SK-N-SH (cell line): Measurements from ENCODE around the gene ZAR1. TPM values are rescaled to one million over a fixed set of nuclear protein-coding genes. Genes with fewer than 3 reads are reported as not detected.

Experiments
- CTCF ChIA-PET: fragments of 300-600, 350-600 bp; formaldehyde crosslinking; extraction: SDS; loops from one replicate; lab custom pipeline; 2021; lab: Yijun Ruan, JAX
- POLR2A ChIA-PET: fragments of 350-600 bp; sonication (Branson Sonifier 250); formaldehyde crosslinking; extraction: SDS; loops from one replicate; lab custom pipeline; 2020; ENCODE audit warnings: antibody characterized with exemption, inconsistent platforms; lab: Yijun Ruan, JAX
- DNase-seq: peaks from one replicate; pipeline ENCODE4 v3.0.0; 2012
- H2AFZ ChIP-seq: fragments of 200-600 bp; sonication (generic); 2 replicates; pipeline ENCODE4 v1.8.1; 2016; ENCODE audit warnings: antibody characterized with exemption, mild to moderate bottlenecking, low read depth
- H3F3A ChIP-seq: fragments of 200-600 bp; sonication (generic); replicated peaks from 2 replicates; pipeline ENCODE3; 2016; ENCODE audit warnings: antibody characterized with exemption, mild to moderate bottlenecking; ENCODE audit not compliant: insufficient read depth
- H3K27ac ChIP-seq, 2 experiments: fragments of 200-500 bp in 1 of 2; fragments of 200-600 bp in 1 of 2; sonication (Bioruptor generic) in 1 of 2; sonication (generic), shearing (Covaris generic) in 1 of 2; 2 replicates each; pipeline versions ENCODE4 v1.5.1 to v1.6.1; 2014 to 2016; ENCODE audit warnings: low read depth in 2 of 2, inconsistent platforms in 1 of 2, low read length in 1 of 2, mild to moderate bottlenecking in 1 of 2, mixed read lengths in 1 of 2
- H3K27me3 ChIP-seq: fragments of 200-600 bp; sonication (generic), shearing (Covaris generic); 2 replicates; pipeline ENCODE4 v1.6.1; 2016; ENCODE audit warnings: mixed run types; ENCODE audit not compliant: insufficient read depth
- H3K36me3 ChIP-seq, 2 experiments: fragments of 200-500 bp in 1 of 2; fragments of 200-600 bp in 1 of 2; sonication (Bioruptor generic) in 1 of 2; sonication (generic) in 1 of 2; replicated peaks in 1 of 2; 2 replicates each; pipeline versions ENCODE3 to v1.5.1; 2014 to 2016; ENCODE audit warnings: low read length in 1 of 2, mild to moderate bottlenecking in 1 of 2; ENCODE audit not compliant: insufficient read depth in 2 of 2, control insufficient read depth in 1 of 2
- H3K4me1 ChIP-seq, 2 experiments: fragments of 200-500 bp in 1 of 2; fragments of 200-600 bp in 1 of 2; sonication (Bioruptor generic) in 1 of 2; sonication (generic), shearing (Covaris generic) in 1 of 2; 2 replicates each; pipeline versions ENCODE4 v1.5.1 to v1.6.1; 2014 to 2016; ENCODE audit warnings: low read depth in 1 of 2, low read length in 1 of 2, mixed run types in 1 of 2; ENCODE audit not compliant: insufficient read depth in 2 of 2, control insufficient read depth in 1 of 2
- H3K4me2 ChIP-seq: fragments of 200-600 bp; sonication (generic), shearing (Covaris generic); 2 replicates; pipeline ENCODE4 v1.6.1; 2017; ENCODE audit warnings: mixed run types
- H3K4me3 ChIP-seq, 2 experiments: fragments of 200-500 bp in 1 of 2; fragments of 200-600 bp in 1 of 2; sonication (Bioruptor generic) in 1 of 2; sonication (generic), shearing (Covaris generic) in 1 of 2; 2 replicates each; pipeline versions ENCODE4 v1.5.1 to v1.8.1; 2014 to 2016; ENCODE audit warnings: low read depth in 2 of 2, inconsistent platforms in 1 of 2, low read length in 1 of 2, mild to moderate bottlenecking in 1 of 2, mixed read lengths in 1 of 2, moderate library complexity in 1 of 2
- H3K79me2 ChIP-seq: fragments of 200-600 bp; sonication (generic); 2 replicates; pipeline ENCODE4 v1.8.1; 2017; ENCODE audit warnings: mild to moderate bottlenecking; ENCODE audit not compliant: insufficient read depth
- H3K9ac ChIP-seq: fragments of 200-600 bp; sonication (generic); 2 replicates; pipeline ENCODE4 v1.6.1; 2017; ENCODE audit warnings: mixed run types
- H3K9me2 ChIP-seq: fragments of 200-600 bp; sonication (generic); 2 replicates; pipeline ENCODE4 v1.6.1; 2017; ENCODE audit warnings: mixed run types
- H3K9me3 ChIP-seq: fragments of 200-600 bp; sonication (generic); 2 replicates; pipeline ENCODE4 v1.6.1; 2017; ENCODE audit warnings: mixed run types, mild to moderate bottlenecking, moderate library complexity
- H4K20me1 ChIP-seq: fragments of 200-600 bp; sonication (generic); 2 replicates; pipeline ENCODE4 v1.6.1; 2017; ENCODE audit warnings: mild to moderate bottlenecking, mixed run types; ENCODE audit not compliant: insufficient read depth
- CTCF ChIP-seq: fragments of 200-600 bp; sonication (generic); IDR thresholded peaks from 2 replicates; pipeline ENCODE4 v1.6.1; 2017; ENCODE audit warnings: antibody characterized with exemption, mild to moderate bottlenecking, moderate library complexity
- EZH2phosphoT487 ChIP-seq: fragments of 200-600 bp; sonication (generic); IDR thresholded peaks from 2 replicates; pipeline ENCODE4 v1.6.1; 2017; ENCODE audit warnings: low read depth, mixed run types, mild to moderate bottlenecking, antibody characterized with exemption, moderate library complexity, borderline replicate concordance
- FOSL2 ChIP-seq: IDR thresholded peaks from 2 replicates; pipeline ENCODE4 v1.4.0; 2012; ENCODE audit warnings: low read depth, mild to moderate bottlenecking, moderate library complexity, borderline replicate concordance
- FOXJ3 ChIP-seq: sonication (generic); formaldehyde crosslinking; IDR thresholded peaks from 2 replicates; pipeline ENCODE4 v1.5.1; 2020; ENCODE audit warnings: mild to moderate bottlenecking, missing genetic modification reagents
- GABPA ChIP-seq: IDR thresholded peaks from 2 replicates; pipeline ENCODE4 v1.4.0; 2012; ENCODE audit warnings: low read depth, mild to moderate bottlenecking
- MEF2A ChIP-seq: IDR thresholded peaks from 2 replicates; pipeline ENCODE4 v1.4.0; 2012; ENCODE audit warnings: low read depth, borderline replicate concordance
- MXI1 ChIP-seq: IDR thresholded peaks from 2 replicates; pipeline ENCODE4 v1.6.1; 2012; ENCODE audit warnings: mild to moderate bottlenecking, low read depth, low read length, improper control_type of control experiment
- NFIC ChIP-seq: IDR thresholded peaks from 2 replicates; pipeline ENCODE4 v1.4.0; 2012; ENCODE audit warnings: borderline replicate concordance
- REST ChIP-seq: IDR thresholded peaks from 2 replicates; pipeline ENCODE4 v1.6.1; 2012; ENCODE audit warnings: mild to moderate bottlenecking, low read depth, low read length, moderate library complexity
- RFX5 ChIP-seq: IDR thresholded peaks from 2 replicates; pipeline ENCODE4 v1.6.1; 2012; ENCODE audit warnings: mild to moderate bottlenecking, improper control_type of control experiment, low read length
- SMC3 ChIP-seq: IDR thresholded peaks from 2 replicates; pipeline ENCODE4 v1.6.1; 2012; ENCODE audit warnings: low read depth, low read length, improper control_type of control experiment
- TCF12 ChIP-seq: IDR thresholded peaks from 2 replicates; pipeline ENCODE4 v1.4.0; 2012
- USF2 ChIP-seq: fragments of 150-350 bp; IDR thresholded peaks from 2 replicates; pipeline ENCODE4 v1.6.1; 2017; ENCODE audit warnings: antibody characterized with exemption, low read length, low read depth, borderline replicate concordance
- YY1 ChIP-seq: IDR thresholded peaks from 2 replicates; pipeline ENCODE4 v1.4.0; 2012; ENCODE audit warnings: low read depth, mild to moderate bottlenecking
- WGBS: methylation state at CpG from one replicate; pipeline ENCODE4 v1.1.6; 2017; ENCODE audit warnings: low lambda C conversion rate; 5-methylcytosine and 5-hydroxymethylcytosine counted together
- polyA plus RNA-seq, 3 experiments: library from polyadenylated mRNA; depleted of rRNA; stranded (reverse); fragments of >200 nt; gene quantifications; 2 replicates each; pipeline ENCODE4 v1.2.3, GENCODE V29; 2012
- TF ChIP-seq, protein P1 (sequence below): IDR thresholded peaks from 2 replicates; pipeline ENCODE4 v1.4.0; 2012; ENCODE audit warnings: low read depth, borderline replicate concordance
- TF ChIP-seq, protein P2 (sequence below): fragments of 150-350 bp; IDR thresholded peaks from 2 replicates; pipeline ENCODE4 v1.6.1; 2016; ENCODE audit warnings: mild to moderate bottlenecking, low read depth, low read length

The ZAR1 gene
- polyA plus RNA-seq, 1 of the 3 experiments (the other 2 are of a cell fraction), result not detected

DNA sequence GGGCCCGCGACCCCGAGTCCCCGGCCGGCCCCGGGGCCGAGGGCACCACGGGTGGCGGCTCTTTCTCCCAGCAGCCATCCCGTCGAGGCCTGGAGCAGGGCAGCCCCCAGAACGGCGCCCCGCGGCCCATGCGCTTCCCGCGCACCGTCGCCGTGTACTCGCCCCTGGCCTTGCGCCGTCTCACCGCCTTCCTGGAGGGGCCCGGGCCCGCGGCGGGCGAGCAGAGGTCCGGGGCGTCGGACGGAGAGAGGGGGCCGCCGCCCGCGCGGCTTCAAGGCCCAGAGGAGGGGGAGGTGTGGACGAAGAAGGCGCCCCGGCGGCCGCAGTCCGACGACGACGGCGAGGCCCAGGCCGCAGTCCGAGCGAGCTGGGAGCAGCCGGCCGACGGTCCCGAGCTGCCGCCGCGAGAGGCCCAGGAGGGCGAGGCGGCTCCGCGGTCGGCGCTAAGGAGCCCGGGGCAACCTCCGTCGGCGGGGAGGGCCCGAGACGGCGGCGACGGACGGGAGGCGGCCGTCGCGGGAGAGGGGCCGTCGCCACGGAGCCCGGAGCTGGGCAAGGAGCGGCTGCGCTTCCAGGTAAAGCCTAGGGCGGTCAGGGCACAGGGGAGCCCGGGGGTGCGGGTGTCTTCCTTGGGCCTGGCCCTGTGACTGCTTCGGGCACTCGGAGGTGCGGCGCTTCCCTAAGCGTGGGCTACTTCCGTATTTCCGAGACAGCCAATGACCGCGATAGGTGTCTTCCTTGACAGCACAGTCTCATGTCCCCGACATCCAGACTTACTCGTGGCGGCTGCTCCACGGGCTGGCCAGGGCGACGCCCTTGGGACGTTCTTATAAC is 845 bp downstream of the ZAR1 start:
- H4K20me1 ChIP-seq, result no peaks in the 10 kb centered on the region
- H3K27me3 ChIP-seq, result no peaks in the 10 kb centered on the region
- ChIA-PET CTCF (no interaction called here), POLR2A (interaction anchor here (0.6 kb wide), 1 partner anchor 472 kb away, joined by 3 read pairs; no protein-coding TSS in a partner anchor)
- H3K4me1 ChIP-seq, result no peaks in the 10 kb centered on the region; a peak in 1 of 4 replicates
- H3K36me3 ChIP-seq, result peaks cover 0 to 14% of the 10 kb centered on the region in 2 experiments
- WGBS, result 96% methylated on average over 83 of the region's 104 CpGs
- TF ChIP-seq MXI1 (no peak), FOSL2 (no peak), GABPA (no peak), CTCF (no peak), MEF2A (no peak), SMC3 (no peak), TCF12 (no peak), RFX5 (no peak), FOXJ3 (CRISPR knock-in tag) (no peak)
- TF ChIP-seq, protein P1, sequence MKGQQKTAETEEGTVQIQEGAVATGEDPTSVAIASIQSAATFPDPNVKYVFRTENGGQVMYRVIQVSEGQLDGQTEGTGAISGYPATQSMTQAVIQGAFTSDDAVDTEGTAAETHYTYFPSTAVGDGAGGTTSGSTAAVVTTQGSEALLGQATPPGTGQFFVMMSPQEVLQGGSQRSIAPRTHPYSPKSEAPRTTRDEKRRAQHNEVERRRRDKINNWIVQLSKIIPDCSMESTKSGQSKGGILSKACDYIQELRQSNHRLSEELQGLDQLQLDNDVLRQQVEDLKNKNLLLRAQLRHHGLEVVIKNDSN, result no peak
- TF ChIP-seq, protein P2, sequence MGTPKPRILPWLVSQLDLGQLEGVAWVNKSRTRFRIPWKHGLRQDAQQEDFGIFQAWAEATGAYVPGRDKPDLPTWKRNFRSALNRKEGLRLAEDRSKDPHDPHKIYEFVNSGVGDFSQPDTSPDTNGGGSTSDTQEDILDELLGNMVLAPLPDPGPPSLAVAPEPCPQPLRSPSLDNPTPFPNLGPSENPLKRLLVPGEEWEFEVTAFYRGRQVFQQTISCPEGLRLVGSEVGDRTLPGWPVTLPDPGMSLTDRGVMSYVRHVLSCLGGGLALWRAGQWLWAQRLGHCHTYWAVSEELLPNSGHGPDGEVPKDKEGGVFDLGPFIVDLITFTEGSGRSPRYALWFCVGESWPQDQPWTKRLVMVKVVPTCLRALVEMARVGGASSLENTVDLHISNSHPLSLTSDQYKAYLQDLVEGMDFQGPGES, result no peak
- H2AFZ ChIP-seq, result no peak overlapping the region
- no peak overlapping the region for H3K9ac ChIP-seq
- DNase-seq, result no peak
- H3K9me2 ChIP-seq, result no peaks in the 10 kb centered on the region
- no peaks in the 10 kb centered on the region for H3K9me3 ChIP-seq
- no peak overlapping the region for H3K4me3 ChIP-seq
- no peak overlapping the region for H3K4me2 ChIP-seq
- H3K27ac ChIP-seq, result no peak overlapping the region
- no peaks in the 10 kb centered on the region for H3K79me2 ChIP-seq
- peaks cover 4% of the 10 kb centered on the region for H3F3A ChIP-seq

- no peaks in the 10 kb centered on the region for H4K20me1 ChIP-seq
- H3K36me3 ChIP-seq, result peaks cover 0 to 14% of the 10 kb centered on the region in 2 experiments
- H3K4me1 ChIP-seq, result no peaks in the 10 kb centered on the region; a peak in 1 of 4 replicates
- H3K4me2 ChIP-seq, result no peak overlapping the region
- no peaks in the 10 kb centered on the region for H3K79me2 ChIP-seq
- no peaks in the 10 kb centered on the region for H3K27me3 ChIP-seq
- no peak overlapping the region for H3K9ac ChIP-seq
- H2AFZ ChIP-seq, result no peak overlapping the region
- DNase-seq, result no peak
- H3K27ac ChIP-seq, result no peak overlapping the region
- WGBS, result 90% methylated on average over 13 of the region's 23 CpGs
- no peak overlapping the region for H3K4me3 ChIP-seq
- peaks cover 4% of the 10 kb centered on the region for H3F3A ChIP-seq
- no peaks in the 10 kb centered on the region for H3K9me2 ChIP-seq
- H3K9me3 ChIP-seq, result no peaks in the 10 kb centered on the region
- CTCF ChIA-PET, result no interaction called here
- POLR2A ChIA-PET, result interaction anchor here (0.6 kb wide), 1 partner anchor 471 kb away, joined by 3 read pairs; no protein-coding TSS in a partner anchor
- no peak for TF ChIP-seq YY1
- TF ChIP-seq USF2, result no peak
- TF ChIP-seq EZH2phosphoT487, result no peak
- no peak for TF ChIP-seq REST
- TF ChIP-seq, protein P1, result no peak
- no peak for TF ChIP-seq NFIC
Observed at GRCh38 chr4:48491514-48492176, 1.6 kb downstream of the ZAR1 start.
